ENCODE data around the gene ASZ1. TPM values are rescaled to one million over a fixed set of nuclear protein-coding genes. Genes with fewer than 3 reads are reported as not detected.

The ASZ1 gene
- total RNA-seq, 5 donors from 2014 or later (not counting 1 experiment from before 2014, with no cell fraction given) = not detected

GRCh38 chr7:117338020-117338419, 89.3 kb downstream of the ASZ1 start:
- no peak overlapping the region for H3K4me3 Mint-ChIP-seq
- no peaks in the 10 kb centered on the region for H3K4me1 Mint-ChIP-seq
- Histone ChIP-seq H3K36me3 (ENCODE audit: control insufficient read depth in 2 of 2, extremely low read depth in 1 of 2, insufficient read depth in 1 of 2, low read length in 1 of 2) (no peaks in the 10 kb centered on the region), H3K9me3 (no peaks in the 10 kb centered on the region), H3K4me1 (ENCODE audit: control insufficient read depth in 1 of 2, extremely low read depth in 1 of 2, insufficient read depth in 2 of 2, low read length in 2 of 2) (no peaks in the 10 kb centered on the region), H3K27ac (ENCODE audit: low read length) (no peak overlapping the region), H3K27me3 (replicated peaks in 1 of 2; ENCODE audit: control insufficient read depth in 2 of 2, extremely low read depth in 1 of 2, insufficient read depth in 2 of 2, low read length in 1 of 2) (no peaks in the 10 kb centered on the region), H3K4me3 (ENCODE audit: control insufficient read depth in 1 of 2, extremely low read depth in 1 of 2, low read length in 1 of 2) (no peak overlapping the region)
- ATAC-seq (replicated peaks in 1 of 4) (no peak), DNase-seq (no peak)
- no peaks in the 10 kb centered on the region for H3K36me3 Mint-ChIP-seq
- POLR2A ChIA-PET = no interaction called here
- CTCF ChIA-PET = no interaction called here
- no peaks in the 10 kb centered on the region for H3K27me3 Mint-ChIP-seq
- H3K9me3 Mint-ChIP-seq = peaks cover 0 to 2% (median 0%) of the 10 kb centered on the region in 3 donors
- no CpG with 5 or more reads among the region's 1 CpG for WGBS (ENCODE audit: insufficient coverage)
- no peak overlapping the region for H3K27ac Mint-ChIP-seq

- POLR2A ChIA-PET = no interaction called here
- Mint-ChIP-seq H3K36me3 (no peaks in the 10 kb centered on the region), H3K9me3 (peaks cover 0 to 11% (median 0%) of the 10 kb centered on the region in 3 donors), H3K4me1 (no peaks in the 10 kb centered on the region), H3K27me3 (no peaks in the 10 kb centered on the region), H3K27ac (no peak overlapping the region), H3K4me3 (no peak overlapping the region)
- Histone ChIP-seq H3K4me3 (ENCODE audit: control insufficient read depth in 1 of 2, extremely low read depth in 1 of 2, low read length in 1 of 2) (no peak overlapping the region), H3K9me3 (no peaks in the 10 kb centered on the region), H3K4me1 (ENCODE audit: control insufficient read depth in 1 of 2, extremely low read depth in 1 of 2, insufficient read depth in 2 of 2, low read length in 2 of 2) (no peaks in the 10 kb centered on the region), H3K27ac (ENCODE audit: low read length) (no peak overlapping the region), H3K36me3 (ENCODE audit: control insufficient read depth in 2 of 2, extremely low read depth in 1 of 2, insufficient read depth in 1 of 2, low read length in 1 of 2) (no peaks in the 10 kb centered on the region), H3K27me3 (replicated peaks in 1 of 2; ENCODE audit: control insufficient read depth in 2 of 2, extremely low read depth in 1 of 2, insufficient read depth in 2 of 2, low read length in 1 of 2) (no peaks in the 10 kb centered on the region)
- no peak for DNase-seq
- CTCF ChIA-PET = no interaction called here
- ATAC-seq (replicated peaks in 1 of 4) = no peak
Observed at GRCh38 chr7:117333168-117333567, 94.1 kb downstream of the ASZ1 start.

GRCh38 chr7:117332031-117332430, 95.3 kb downstream of the ASZ1 start:
- no peaks in the 10 kb centered on the region for H3K36me3 Mint-ChIP-seq
- H3K27me3 Mint-ChIP-seq = no peaks in the 10 kb centered on the region
- no peak overlapping the region for H3K27ac Mint-ChIP-seq
- peaks cover 0 to 11% (median 0%) of the 10 kb centered on the region in 3 donors for H3K9me3 Mint-ChIP-seq
- CTCF ChIA-PET = no interaction called here
- H3K4me1 Mint-ChIP-seq = no peaks in the 10 kb centered on the region
- no peaks in the 10 kb centered on the region for H3K9me3 ChIP-seq
- no peak for ATAC-seq (replicated peaks in 1 of 4)
- no peak overlapping the region for H3K4me3 ChIP-seq (ENCODE audit: control insufficient read depth in 1 of 2, extremely low read depth in 1 of 2, low read length in 1 of 2)
- DNase-seq = no peak
- no peaks in the 10 kb centered on the region for H3K27me3 ChIP-seq (replicated peaks in 1 of 2; ENCODE audit: control insufficient read depth in 2 of 2, extremely low read depth in 1 of 2, insufficient read depth in 2 of 2, low read length in 1 of 2)
- H3K27ac ChIP-seq (ENCODE audit: low read length) = no peak overlapping the region
- no peaks in the 10 kb centered on the region for H3K4me1 ChIP-seq (ENCODE audit: control insufficient read depth in 1 of 2, extremely low read depth in 1 of 2, insufficient read depth in 2 of 2, low read length in 2 of 2)
- POLR2A ChIA-PET = no interaction called here
- H3K4me3 Mint-ChIP-seq = no peak overlapping the region
- H3K36me3 ChIP-seq (ENCODE audit: control insufficient read depth in 2 of 2, extremely low read depth in 1 of 2, insufficient read depth in 1 of 2, low read length in 1 of 2) = no peaks in the 10 kb centered on the region

GRCh38 chr7:117325836-117326235, 101.5 kb downstream of the ASZ1 start:
- H3K36me3 Mint-ChIP-seq = no peaks in the 10 kb centered on the region
- Histone ChIP-seq H3K27me3 (replicated peaks in 1 of 2; ENCODE audit: control insufficient read depth in 2 of 2, extremely low read depth in 1 of 2, insufficient read depth in 2 of 2, low read length in 1 of 2) (peaks cover 16 to 26% of the 10 kb centered on the region in 2 experiments), H3K36me3 (ENCODE audit: control insufficient read depth in 2 of 2, extremely low read depth in 1 of 2, insufficient read depth in 1 of 2, low read length in 1 of 2) (no peaks in the 10 kb centered on the region), H3K9me3 (no peaks in the 10 kb centered on the region), H3K4me1 (ENCODE audit: control insufficient read depth in 1 of 2, extremely low read depth in 1 of 2, insufficient read depth in 2 of 2, low read length in 2 of 2) (no peaks in the 10 kb centered on the region), H3K27ac (ENCODE audit: low read length) (no peak overlapping the region), H3K4me3 (ENCODE audit: control insufficient read depth in 1 of 2, extremely low read depth in 1 of 2, low read length in 1 of 2) (no peak overlapping the region)
- 90% methylated on average over 1 of the region's 1 CpG for WGBS (ENCODE audit: insufficient coverage)
- ChIA-PET POLR2A (no interaction called here), CTCF (interaction anchor here in 1 of 2 donors (0.5 kb wide), 1 partner anchor 839 kb away, joined by 4 read pairs; no protein-coding TSS in a partner anchor)
- peaks cover 41 to 47% of the 10 kb centered on the region in 2 donors for H3K27me3 Mint-ChIP-seq
- no peak overlapping the region for H3K27ac Mint-ChIP-seq
- H3K9me3 Mint-ChIP-seq = peaks cover 0 to 7% (median 0%) of the 10 kb centered on the region in 3 donors
- DNase-seq (no peak), ATAC-seq (replicated peaks in 1 of 4) (no peak)
- H3K4me3 Mint-ChIP-seq = no peak overlapping the region
- peaks cover 0 to 7% (median 6%) of the 10 kb centered on the region in 3 donors for H3K4me1 Mint-ChIP-seq

GRCh38 chr7:117324960-117325359, 102.3 kb downstream of the ASZ1 start:
- H3K27me3 Mint-ChIP-seq = peaks cover 48 to 56% of the 10 kb centered on the region in 2 donors
- H3K27ac ChIP-seq (ENCODE audit: low read length) = no peak overlapping the region
- peaks cover 17 to 32% of the 10 kb centered on the region in 2 experiments for H3K27me3 ChIP-seq (replicated peaks in 1 of 2; ENCODE audit: control insufficient read depth in 2 of 2, extremely low read depth in 1 of 2, insufficient read depth in 2 of 2, low read length in 1 of 2)
- H3K9me3 ChIP-seq = no peaks in the 10 kb centered on the region
- no peak overlapping the region for H3K4me3 Mint-ChIP-seq
- H3K36me3 ChIP-seq (ENCODE audit: control insufficient read depth in 2 of 2, extremely low read depth in 1 of 2, insufficient read depth in 1 of 2, low read length in 1 of 2) = no peaks in the 10 kb centered on the region
- no peaks in the 10 kb centered on the region for H3K4me1 ChIP-seq (ENCODE audit: control insufficient read depth in 1 of 2, extremely low read depth in 1 of 2, insufficient read depth in 2 of 2, low read length in 2 of 2)
- no peak for ATAC-seq (replicated peaks in 1 of 4)
- H3K27ac Mint-ChIP-seq = no peak overlapping the region
- POLR2A ChIA-PET = no interaction called here
- H3K4me1 Mint-ChIP-seq = peaks cover 0 to 7% (median 6%) of the 10 kb centered on the region in 3 donors
- H3K9me3 Mint-ChIP-seq = peaks cover 0 to 4% (median 0%) of the 10 kb centered on the region in 3 donors
- H3K4me3 ChIP-seq (ENCODE audit: control insufficient read depth in 1 of 2, extremely low read depth in 1 of 2, low read length in 1 of 2) = no peak overlapping the region
- DNase-seq = no peak
- CTCF ChIA-PET = no interaction called here
- H3K36me3 Mint-ChIP-seq = no peaks in the 10 kb centered on the region
- no CpG with 5 or more reads among the region's 4 CpGs for WGBS (ENCODE audit: insufficient coverage)

- H3K36me3 Mint-ChIP-seq = no peaks in the 10 kb centered on the region
- WGBS (ENCODE audit: insufficient coverage) = 5% methylated on average over 43 of the region's 67 CpGs
- H3K4me3 ChIP-seq (ENCODE audit: control insufficient read depth in 1 of 2, extremely low read depth in 1 of 2, low read length in 1 of 2) = no peak overlapping the region
- H3K27me3 Mint-ChIP-seq = peaks cover 51 to 59% of the 10 kb centered on the region in 2 donors
- DNase-seq (no peak), ATAC-seq (replicated peaks in 1 of 4) (no peak)
- no peaks in the 10 kb centered on the region for H3K9me3 ChIP-seq
- H3K27ac Mint-ChIP-seq = no peak overlapping the region
- H3K4me1 Mint-ChIP-seq = peaks cover 0 to 7% (median 6%) of the 10 kb centered on the region in 3 donors
- H3K27me3 ChIP-seq (replicated peaks in 1 of 2; ENCODE audit: control insufficient read depth in 2 of 2, extremely low read depth in 1 of 2, insufficient read depth in 2 of 2, low read length in 1 of 2) = peaks cover 17 to 32% of the 10 kb centered on the region in 2 experiments
- no peaks in the 10 kb centered on the region for H3K36me3 ChIP-seq (ENCODE audit: control insufficient read depth in 2 of 2, extremely low read depth in 1 of 2, insufficient read depth in 1 of 2, low read length in 1 of 2)
- H3K4me3 Mint-ChIP-seq = no peak overlapping the region
- H3K4me1 ChIP-seq (ENCODE audit: control insufficient read depth in 1 of 2, extremely low read depth in 1 of 2, insufficient read depth in 2 of 2, low read length in 2 of 2) = no peaks in the 10 kb centered on the region
- no peak overlapping the region for H3K27ac ChIP-seq (ENCODE audit: low read length)
- ChIA-PET CTCF (no interaction called here), POLR2A (no interaction called here)
- H3K9me3 Mint-ChIP-seq = peaks cover 0 to 4% (median 0%) of the 10 kb centered on the region in 3 donors
Observed at GRCh38 chr7:117323851-117324711, 103.2 kb downstream of the ASZ1 start.
